Common myeloid progenitor, CD34-positive (primary cell): ENCODE measurements around the gene SERGEF.

Experiments used
- CTCF ChIA-PET: fragments of 350-600 bp; sonication (Branson Sonifier 250); formaldehyde crosslinking; loops from one replicate; lab custom pipeline; 2021; ENCODE audit warnings: antibody characterized with exemption; lab: Charles Lee
- POLR2A ChIA-PET: fragments of 350-600 bp; sonication (Branson Sonifier 250); formaldehyde crosslinking; loops from one replicate; lab custom pipeline; 2021; ENCODE audit warnings: antibody characterized with exemption; lab: Charles Lee
- DNase-seq, 3 donors: peaks; one replicate each; pipeline versions ENCODE4 v3.0.0 to v3.0.0-alpha.2; 2013
- H3K27ac ChIP-seq, 2 experiments: 1 replicate in 1 of 2; 2 replicates in 1 of 2; pipeline ENCODE4 v1.7.0; 2013; ENCODE audit warnings: inconsistent platforms in 2 of 2, low read length in 2 of 2, mild to moderate bottlenecking in 2 of 2, low read depth in 1 of 2, moderate library complexity in 1 of 2; ENCODE audit not compliant: severe bottlenecking in 2 of 2, insufficient read depth in 1 of 2, poor library complexity in 1 of 2
- H3K27me3 ChIP-seq, 5 experiments: replicated peaks in 2 of 5; 1 replicate in 3 of 5; 2 replicates in 2 of 5; pipeline versions ENCODE4 v1.6.1 to v1.7.0; 2013; ENCODE audit warnings: low read length in 4 of 5, mild to moderate bottlenecking in 2 of 5, moderate library complexity in 2 of 5, inconsistent platforms in 1 of 5; ENCODE audit not compliant: insufficient read depth in 5 of 5, control insufficient read depth in 4 of 5
- H3K36me3 ChIP-seq, 4 experiments: 1 replicate in 2 of 4; 2 replicates in 2 of 4; pipeline versions ENCODE4 v1.6.1 to v1.7.0; 2013; ENCODE audit warnings: low read length in 3 of 4, control low read depth in 1 of 4, mild to moderate bottlenecking in 1 of 4; ENCODE audit not compliant: control insufficient read depth in 4 of 4, insufficient read depth in 4 of 4
- H3K4me1 ChIP-seq, 4 experiments: 1 replicate in 3 of 4; 2 replicates in 1 of 4; pipeline versions ENCODE4 v1.6.1 to v1.7.1; 2013; ENCODE audit warnings: low read length in 3 of 4, mild to moderate bottlenecking in 3 of 4, control low read depth in 1 of 4, inconsistent platforms in 1 of 4, moderate library complexity in 1 of 4; ENCODE audit not compliant: control insufficient read depth in 4 of 4, insufficient read depth in 4 of 4; ENCODE audit errors: control extremely low read depth in 1 of 4
- H3K4me3 ChIP-seq, 7 experiments: 1 replicate in 4 of 7; 2 replicates in 3 of 7; pipeline versions ENCODE4 v1.5.1 to v1.7.0; 2013; ENCODE audit warnings: mild to moderate bottlenecking in 7 of 7, low read length in 6 of 7, moderate library complexity in 6 of 7, inconsistent platforms in 2 of 7, low read depth in 2 of 7, control low read depth in 1 of 7; ENCODE audit not compliant: insufficient read depth in 4 of 7, control insufficient read depth in 1 of 7; ENCODE audit errors: extremely low read depth in 1 of 7
- H3K9me3 ChIP-seq, 5 experiments: 1 replicate in 4 of 5; 2 replicates in 1 of 5; pipeline versions ENCODE4 v1.6.1 to v1.7.1; 2013; ENCODE audit warnings: low read length in 4 of 5, mild to moderate bottlenecking in 2 of 5, inconsistent platforms in 1 of 5, low read depth in 1 of 5, moderate library complexity in 1 of 5; ENCODE audit not compliant: control insufficient read depth in 4 of 5, insufficient read depth in 2 of 5; ENCODE audit errors: control extremely low read depth in 1 of 5
- WGBS: methylation state at CpG from one replicate; pipeline ENCODE4 v1.1.5; 2013; ENCODE audit not compliant: insufficient coverage; 5-methylcytosine and 5-hydroxymethylcytosine counted together

SERGEF gene

GRCh38 chr11:17986711-17987220 is 26.1 kb downstream of the SERGEF start:
- no peak overlapping the region for H3K4me3 ChIP-seq
- DNase-seq = no peak
- CTCF ChIA-PET = interaction anchor here (1.1 to 7.7 kb wide), 3 partner anchors 9 to 77 kb away, joined by 3 to 47 read pairs (median 3); no protein-coding TSS in a partner anchor
- peaks cover 5 to 49% (median 28%) of the 10 kb centered on the region in 4 experiments for H3K36me3 ChIP-seq
- H3K27ac ChIP-seq = no peak overlapping the region
- H3K27me3 ChIP-seq = no peaks in the 10 kb centered on the region
- WGBS = 100% methylated on average over 1 of the region's 1 CpG
- no peaks in the 10 kb centered on the region for H3K9me3 ChIP-seq
- POLR2A ChIA-PET = no interaction called here
- no peaks in the 10 kb centered on the region for H3K4me1 ChIP-seq

DNA sequence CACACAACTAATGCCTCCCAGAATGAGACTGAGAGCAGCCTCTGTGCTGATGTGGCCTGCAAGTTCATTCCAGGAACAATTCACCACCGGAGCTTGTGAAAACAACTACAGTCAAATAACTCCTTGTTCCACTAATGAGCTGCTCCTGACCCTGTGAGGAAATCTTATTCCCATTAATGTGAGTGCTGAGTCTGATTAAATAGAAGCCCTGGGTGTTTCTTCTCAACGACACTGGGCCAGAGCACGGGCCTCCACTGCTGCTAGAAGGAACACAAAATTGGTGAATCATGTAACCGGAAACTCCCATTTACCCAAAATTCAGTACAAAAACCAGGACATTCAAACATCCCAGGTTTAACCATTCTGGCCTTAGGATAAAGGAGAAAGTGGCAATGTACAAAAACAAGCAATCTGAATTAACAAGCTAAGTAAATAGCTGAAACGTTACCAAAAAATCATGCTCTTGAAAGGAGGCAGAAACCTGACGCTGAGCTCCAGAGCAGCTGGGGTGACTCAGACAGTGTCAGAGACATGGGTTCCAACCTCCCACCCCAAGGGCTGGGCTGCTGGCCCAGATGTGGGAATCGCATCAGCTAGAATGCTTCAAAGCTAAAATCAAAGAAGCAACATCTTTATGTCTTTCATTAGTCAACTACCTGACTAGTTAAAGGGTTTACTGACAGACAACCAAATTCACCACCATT is 26.7 kb downstream of the SERGEF start:
- 100% methylated on average over 4 of the region's 7 CpGs for WGBS
- CTCF ChIA-PET = interaction anchor here (1.1 to 7.7 kb wide), 3 partner anchors 9 to 76 kb away, joined by 3 to 47 read pairs (median 3); no protein-coding TSS in a partner anchor

DNA sequence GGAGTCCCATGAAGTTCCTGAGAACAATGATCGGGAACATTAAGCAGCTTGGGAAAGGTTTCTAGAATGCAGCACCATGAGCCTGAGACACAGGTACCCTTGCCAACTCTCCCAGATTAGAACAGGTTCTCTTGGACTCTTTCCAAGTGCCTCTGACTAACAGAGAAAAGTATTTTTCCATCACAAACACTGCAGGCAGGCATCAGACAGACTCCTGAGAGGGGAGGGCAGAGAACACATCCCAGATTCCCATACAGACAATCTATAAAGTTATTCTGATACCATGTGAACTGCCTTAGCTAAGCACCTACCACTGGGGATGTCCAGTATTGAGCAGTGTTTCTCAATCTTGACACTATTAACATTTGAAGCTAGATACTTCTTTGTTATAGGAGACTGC is 27.3 kb downstream of the SERGEF start:
- no peak for DNase-seq
- CTCF ChIA-PET = interaction anchor here (1.1 to 10.3 kb wide), 3 partner anchors 8 to 253 kb away, joined by 3 to 130 read pairs (median 47); partner anchors contain the start of gene KCNC1

More for the DNA sequence above, 26.7 kb downstream of the SERGEF start:
- no peak overlapping the region for H3K27ac ChIP-seq
- POLR2A ChIA-PET = no interaction called here
- no peaks in the 10 kb centered on the region for H3K9me3 ChIP-seq
- no peaks in the 10 kb centered on the region for H3K4me1 ChIP-seq
- no peak for DNase-seq
- no peaks in the 10 kb centered on the region for H3K27me3 ChIP-seq
- H3K4me3 ChIP-seq = no peak overlapping the region
- peaks cover 5 to 49% (median 28%) of the 10 kb centered on the region in 4 experiments for H3K36me3 ChIP-seq

GRCh38 chr11:17983569-17983968 is 29.3 kb downstream of the SERGEF start:
- H3K27ac ChIP-seq = no peak overlapping the region
- H3K36me3 ChIP-seq = peaks cover 5 to 48% (median 25%) of the 10 kb centered on the region in 4 experiments
- H3K27me3 ChIP-seq = no peaks in the 10 kb centered on the region
- no peaks in the 10 kb centered on the region for H3K4me1 ChIP-seq
- ChIA-PET CTCF (interaction anchor here (1.0 to 10.3 kb wide), 5 partner anchors 11 to 251 kb away, joined by 3 to 130 read pairs (median 4); partner anchors contain the start of gene KCNC1), POLR2A (interaction anchor here (0.6 kb wide), 1 partner anchor 250 kb away, joined by 11 read pairs; no protein-coding TSS in a partner anchor)
- no peak overlapping the region for H3K4me3 ChIP-seq
- WGBS = 100% methylated on average over 1 of the region's 1 CpG
- no peak for DNase-seq
- H3K9me3 ChIP-seq = no peaks in the 10 kb centered on the region

More for the DNA sequence above, 27.3 kb downstream of the SERGEF start:
- H3K36me3 ChIP-seq = peaks cover 5 to 49% (median 27%) of the 10 kb centered on the region in 4 experiments
- H3K27me3 ChIP-seq = no peaks in the 10 kb centered on the region
- POLR2A ChIA-PET = no interaction called here
- H3K27ac ChIP-seq = no peak overlapping the region
- H3K4me1 ChIP-seq = no peaks in the 10 kb centered on the region
- H3K4me3 ChIP-seq = no peak overlapping the region
- H3K9me3 ChIP-seq = no peaks in the 10 kb centered on the region
- WGBS = 100% methylated on average over 1 of the region's 1 CpG

GRCh38 chr11:17979770-17980371 is 33.0 kb downstream of the SERGEF start:
- POLR2A ChIA-PET = no interaction called here
- 53% methylated on average over 3 of the region's 7 CpGs for WGBS
- Histone ChIP-seq H3K27ac (no peak overlapping the region), H3K9me3 (no peaks in the 10 kb centered on the region), H3K36me3 (peaks cover 2 to 19% (median 10%) of the 10 kb centered on the region in 4 experiments), H3K4me3 (no peak overlapping the region), H3K27me3 (no peaks in the 10 kb centered on the region), H3K4me1 (no peaks in the 10 kb centered on the region)
- peak; percentile 16 to 46 (median 38) for DNase-seq
- CTCF ChIA-PET = interaction anchor here (0.7 to 10.3 kb wide), 9 partner anchors 8 to 383 kb away, joined by 4 to 130 read pairs (median 7); partner anchors contain the start of gene KCNC1

DNA sequence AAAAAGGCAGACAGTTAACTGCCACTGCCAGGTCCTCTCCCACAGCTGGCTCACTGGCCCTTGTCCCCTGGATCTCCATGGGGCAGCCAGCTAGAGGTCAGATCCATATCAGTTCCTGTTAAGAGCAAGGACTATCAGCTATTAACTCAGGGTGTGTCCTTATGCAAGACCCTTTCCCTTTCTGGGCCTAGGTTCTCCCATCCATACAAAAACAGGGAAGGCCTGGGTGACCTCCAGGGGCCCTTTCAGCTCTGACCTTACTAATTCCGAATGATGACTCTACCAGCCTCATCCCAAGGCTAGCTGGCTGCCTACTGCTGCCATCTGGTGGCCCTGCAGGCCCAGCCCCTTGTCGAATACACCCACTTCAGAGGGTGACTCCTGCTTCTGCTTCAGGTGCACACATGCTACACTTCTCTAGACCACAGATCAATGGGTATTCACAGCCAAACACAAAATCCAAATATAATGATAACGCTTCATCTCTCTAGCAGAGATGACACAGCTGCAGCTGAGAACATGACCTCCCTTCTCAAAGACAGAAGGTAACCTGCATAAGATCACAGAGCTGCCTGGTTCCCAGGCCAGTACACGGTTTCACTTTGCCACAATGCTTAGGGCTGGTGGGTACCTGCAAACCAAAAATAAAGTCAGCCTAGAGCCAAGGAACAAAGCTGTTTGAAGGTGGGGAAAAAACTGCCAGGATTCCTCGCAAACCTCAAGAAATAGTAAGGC is 34.1 kb downstream of the SERGEF start:
- Histone ChIP-seq H3K36me3 (peaks cover 2 to 13% (median 10%) of the 10 kb centered on the region in 4 experiments), H3K4me1 (no peaks in the 10 kb centered on the region), H3K4me3 (no peak overlapping the region), H3K27ac (no peak overlapping the region), H3K27me3 (no peaks in the 10 kb centered on the region), H3K9me3 (no peaks in the 10 kb centered on the region)
- CTCF ChIA-PET = interaction anchor here (0.7 to 10.3 kb wide), 21 partner anchors 9 to 380 kb away, joined by 3 to 130 read pairs (median 4); partner anchors contain the start of gene KCNC1
- 82% methylated on average over 5 of the region's 5 CpGs for WGBS
- POLR2A ChIA-PET = no interaction called here
- peak; percentile 22 to 52 (median 49) for DNase-seq
